B cell (primary cell): ENCODE results near the gene CATSPER3. TPM values are rescaled to one million over a fixed set of nuclear protein-coding genes. Genes with fewer than 3 reads are reported as not detected.

ENCODE experiments used
- ATAC-seq: fragments of 200-7000 bp; cut with Tn5 transposase; one replicate; pipeline ENCODE4 v1.10.0; 2021; ENCODE audit warnings: low read depth, mild to moderate bottlenecking, moderate number of reproducible peaks, moderate library complexity
- CTCF ChIA-PET: fragments of 350-600 bp; sonication (Branson Sonifier 250); formaldehyde crosslinking; loops from one replicate; lab custom pipeline; 2021; ENCODE audit warnings: antibody characterized with exemption, inconsistent platforms; lab: Charles Lee
- POLR2A ChIA-PET: fragments of 350-600 bp; sonication (Branson Sonifier 250); formaldehyde crosslinking; loops from one replicate; lab custom pipeline; 2021; ENCODE audit warnings: antibody characterized with exemption; lab: Charles Lee
- DNase-seq: peaks from one replicate; pipeline ENCODE4 v3.0.0; 2013
- H2AFZ ChIP-seq: 2 replicates; pipeline ENCODE4 v1.6.1; 2012; ENCODE audit warnings: mild to moderate bottlenecking, low read depth, low read length; ENCODE audit not compliant: insufficient read depth, poor library complexity, severe bottlenecking
- H3K27ac ChIP-seq, 2 donors: 1 replicate in 1 of 2; 2 replicates in 1 of 2; pipeline ENCODE4 v1.5.1; 2012 to 2013; ENCODE audit warnings: low read length in 2 of 2, mild to moderate bottlenecking in 2 of 2, moderate library complexity in 1 of 2
- H3K27me3 ChIP-seq, 4 experiments: fragments of 200-600 bp in 1 of 4; sonication (generic) in 1 of 4; replicated peaks in 1 of 4; 1 replicate in 2 of 4; 2 replicates in 2 of 4; pipeline versions ENCODE4 v1.6.1 to v1.7.0; 2013 to 2016; ENCODE audit warnings: low read length in 3 of 4, mild to moderate bottlenecking in 2 of 4, mixed read lengths in 1 of 4, moderate library complexity in 1 of 4; ENCODE audit not compliant: insufficient read depth in 4 of 4, control insufficient read depth in 3 of 4; ENCODE audit errors: control extremely low read depth in 1 of 4
- H3K36me3 ChIP-seq, 2 experiments: replicated peaks in 1 of 2; 1 replicate in 1 of 2; 2 replicates in 1 of 2; pipeline versions ENCODE4 v1.6.1 to v1.7.1; 2013; ENCODE audit warnings: low read length in 1 of 2; ENCODE audit not compliant: insufficient read depth in 2 of 2, control insufficient read depth in 1 of 2; ENCODE audit errors: control extremely low read depth in 1 of 2, extremely low read depth in 1 of 2
- H3K4me1 ChIP-seq, 2 donors: fragments of 200-600 bp in 1 of 2; sonication (generic) in 1 of 2; 1 replicate in 1 of 2; 2 replicates in 1 of 2; pipeline versions ENCODE4 v1.5.1 to v1.6.1; 2013 to 2017; ENCODE audit warnings: low read length in 2 of 2; ENCODE audit not compliant: control insufficient read depth in 2 of 2, insufficient read depth in 2 of 2
- H3K4me2 ChIP-seq: replicated peaks from 2 replicates; pipeline ENCODE3; 2012; ENCODE audit warnings: mild to moderate bottlenecking, low read depth, low read length; ENCODE audit not compliant: poor library complexity, severe bottlenecking
- H3K4me3 ChIP-seq, 5 experiments: fragments of 200-600 bp in 1 of 5; sonication (generic) in 1 of 5; 1 replicate in 3 of 5; 2 replicates in 2 of 5; pipeline versions ENCODE4 v1.5.1 to v1.7.0; 2011 to 2016; ENCODE audit warnings: low read length in 4 of 5, mild to moderate bottlenecking in 4 of 5, low read depth in 2 of 5, control low read depth in 1 of 5, moderate library complexity in 1 of 5; ENCODE audit not compliant: insufficient read depth in 1 of 5; ENCODE audit errors: control extremely low read depth in 1 of 5, extremely low read depth in 1 of 5
- H3K79me2 ChIP-seq: fragments of 200-600 bp; sonication (generic); one replicate; pipeline ENCODE4 v1.6.0; 2016; ENCODE audit warnings: low read length; ENCODE audit not compliant: control insufficient read depth, insufficient read depth
- H3K9ac ChIP-seq: fragments of 200-600 bp; sonication (generic); 2 replicates; pipeline ENCODE4 v1.6.1; 2017; ENCODE audit warnings: mild to moderate bottlenecking, low read length, moderate library complexity
- H3K9me3 ChIP-seq, 3 donors: one replicate each; pipeline versions ENCODE4 v1.6.1 to v1.7.1; 2013; ENCODE audit warnings: low read length in 2 of 3; ENCODE audit not compliant: control insufficient read depth in 2 of 3, insufficient read depth in 1 of 3; ENCODE audit errors: control extremely low read depth in 1 of 3
- H4K20me1 ChIP-seq: 2 replicates; pipeline ENCODE4 v1.6.0; 2012; ENCODE audit warnings: mild to moderate bottlenecking, low read length; ENCODE audit not compliant: insufficient read depth, control insufficient read depth, poor library complexity, severe bottlenecking
- H3K27ac Mint-ChIP-seq: one replicate; pipeline ENCODE4 v1.8.0; 2021; ENCODE audit warnings: mixed read lengths
- H3K27me3 Mint-ChIP-seq: one replicate; pipeline ENCODE4 v1.8.0; 2021; ENCODE audit warnings: mixed read lengths
- H3K4me1 Mint-ChIP-seq: one replicate; pipeline ENCODE4 v1.8.0; 2021; ENCODE audit warnings: mixed read lengths
- H3K4me3 Mint-ChIP-seq: one replicate; pipeline ENCODE4 v1.8.0; 2021; ENCODE audit warnings: mixed read lengths
- H3K9me3 Mint-ChIP-seq: one replicate; pipeline ENCODE4 v1.8.0; 2022; ENCODE audit warnings: mixed read lengths; ENCODE audit not compliant: insufficient read depth
- EZH2 ChIP-seq: IDR thresholded peaks from 2 replicates; pipeline ENCODE4 v1.6.1; 2012; ENCODE audit warnings: borderline replicate concordance, low read depth, mild to moderate bottlenecking, moderate library complexity, low read length; ENCODE audit not compliant: insufficient read depth, poor library complexity, severe bottlenecking
- WGBS: methylation state at CpG from one replicate; pipeline ENCODE4 v1.1.5; 2013; ENCODE audit warnings: missing lambda C conversion rate; ENCODE audit not compliant: insufficient coverage; 5-methylcytosine and 5-hydroxymethylcytosine counted together
- intact Hi-C: fragments of 100-400 bp; cut with micrococcal nuclease; formaldehyde crosslinking; loops from one replicate; pipeline ENCODE4 v1.10.0; 2022
- polyA plus RNA-seq: library from polyadenylated mRNA; depleted of rRNA; stranded (reverse); fragments of >200 nt; gene quantifications from 2 replicates; pipeline ENCODE4 v1.2.3, GENCODE V29; 2012
- total RNA-seq, 2 donors: library from RNA; stranded (reverse); fragments of 120-200 nt in 1 of 2; gene quantifications; 1 replicate in 1 of 2; 2 replicates in 1 of 2; pipeline versions ENCODE4 v1.2.3 to v1.2.4, GENCODE V29; 2013 to 2022
- TF ChIP-seq, protein P1 (sequence below): fragments of 200-600 bp; IDR thresholded peaks from one replicate; pipeline ENCODE4 v1.8.0; 2022; ENCODE audit warnings: antibody characterized with exemption, mild to moderate bottlenecking

Gene CATSPER3
- total and polyA plus RNA-seq, 2 donors (not counting 1 experiment from before 2014, with no cell fraction given) = 0.79 to 1.3 TPM

DNA sequence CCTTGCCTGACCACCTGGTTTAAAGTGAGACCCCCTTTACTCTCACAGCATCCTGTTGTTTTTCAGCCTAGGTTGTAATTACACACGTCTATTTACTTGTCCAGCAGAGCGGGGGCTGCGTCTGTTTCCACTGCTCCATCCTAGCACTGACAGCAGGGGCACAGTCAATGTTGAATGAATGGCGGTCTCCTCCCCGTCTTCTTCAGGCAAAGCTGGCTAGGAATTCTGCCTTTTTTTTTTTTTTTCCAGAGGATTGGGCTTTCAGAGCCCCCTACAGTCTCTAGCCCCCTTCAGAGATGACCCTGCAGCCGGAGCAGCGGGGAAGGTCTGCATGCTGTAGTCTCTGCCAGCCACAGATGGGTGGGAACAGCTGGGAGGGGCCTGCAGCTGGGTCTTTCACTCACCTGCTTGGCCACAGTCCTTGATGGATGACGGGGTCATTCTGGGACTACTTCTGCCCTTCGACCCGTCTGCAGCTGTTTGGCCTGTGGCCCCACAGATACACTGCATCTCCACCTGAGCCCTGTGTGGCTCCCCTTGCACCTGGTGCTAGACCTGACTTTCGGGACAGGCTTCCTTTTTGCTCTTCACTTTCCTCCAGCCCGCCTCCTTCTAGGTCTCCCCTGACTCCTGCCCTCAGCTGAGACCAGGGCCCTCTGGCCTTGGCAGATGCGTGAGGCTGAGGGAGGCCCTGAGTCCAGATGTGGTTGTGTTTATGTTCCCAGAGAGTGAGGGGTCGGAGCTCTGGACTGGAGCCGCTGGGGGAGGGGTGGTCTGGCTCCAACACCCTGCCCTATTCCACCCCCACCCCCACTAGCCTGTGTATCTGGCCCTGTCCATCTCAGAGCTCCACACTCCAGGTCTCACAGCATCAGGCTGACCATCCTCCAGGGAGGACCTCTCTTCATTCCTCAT, 58.3 kb downstream of the CATSPER3 start:
- H3K9me3 Mint-ChIP-seq = peaks cover 3% of the 10 kb centered on the region
- H3K79me2 ChIP-seq = no peaks in the 10 kb centered on the region
- peaks cover 18% of the 10 kb centered on the region for H3K4me1 Mint-ChIP-seq
- peaks cover 3 to 39% (median 10%) of the 10 kb centered on the region in 3 donors for H3K9me3 ChIP-seq
- WGBS = 91% methylated on average over 11 of the region's 15 CpGs
- peaks cover 0 to 67% (median 41%) of the 10 kb centered on the region in 4 experiments for H3K27me3 ChIP-seq
- ChIA-PET CTCF (interaction anchor here (0.8 kb wide), 1 partner anchor 162 kb away, joined by 3 read pairs; no protein-coding TSS in a partner anchor), POLR2A (interaction anchor here (0.7 kb wide), 1 partner anchor 1564 kb away, joined by 4 read pairs; no protein-coding TSS in a partner anchor)
- DNase-seq (no peak), ATAC-seq (no peak)
- no peak overlapping the region for H3K4me3 ChIP-seq
- H3K9ac ChIP-seq = no peak overlapping the region
- peaks cover 12% of the 10 kb centered on the region for H4K20me1 ChIP-seq
- no peak overlapping the region for H3K4me3 Mint-ChIP-seq
- TF ChIP-seq, protein P1, sequence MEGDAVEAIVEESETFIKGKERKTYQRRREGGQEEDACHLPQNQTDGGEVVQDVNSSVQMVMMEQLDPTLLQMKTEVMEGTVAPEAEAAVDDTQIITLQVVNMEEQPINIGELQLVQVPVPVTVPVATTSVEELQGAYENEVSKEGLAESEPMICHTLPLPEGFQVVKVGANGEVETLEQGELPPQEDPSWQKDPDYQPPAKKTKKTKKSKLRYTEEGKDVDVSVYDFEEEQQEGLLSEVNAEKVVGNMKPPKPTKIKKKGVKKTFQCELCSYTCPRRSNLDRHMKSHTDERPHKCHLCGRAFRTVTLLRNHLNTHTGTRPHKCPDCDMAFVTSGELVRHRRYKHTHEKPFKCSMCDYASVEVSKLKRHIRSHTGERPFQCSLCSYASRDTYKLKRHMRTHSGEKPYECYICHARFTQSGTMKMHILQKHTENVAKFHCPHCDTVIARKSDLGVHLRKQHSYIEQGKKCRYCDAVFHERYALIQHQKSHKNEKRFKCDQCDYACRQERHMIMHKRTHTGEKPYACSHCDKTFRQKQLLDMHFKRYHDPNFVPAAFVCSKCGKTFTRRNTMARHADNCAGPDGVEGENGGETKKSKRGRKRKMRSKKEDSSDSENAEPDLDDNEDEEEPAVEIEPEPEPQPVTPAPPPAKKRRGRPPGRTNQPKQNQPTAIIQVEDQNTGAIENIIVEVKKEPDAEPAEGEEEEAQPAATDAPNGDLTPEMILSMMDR = no peak
- TF ChIP-seq EZH2 = no peak
- H3K27me3 Mint-ChIP-seq = peaks cover 58% of the 10 kb centered on the region
- intact Hi-C loops = no loop called here
- H2AFZ ChIP-seq = no peak overlapping the region
- H3K4me2 ChIP-seq = no peak overlapping the region
- no peak overlapping the region for H3K27ac ChIP-seq
- peaks cover 24 to 43% of the 10 kb centered on the region in 2 donors for H3K4me1 ChIP-seq
- no peak overlapping the region for H3K27ac Mint-ChIP-seq
- no peaks in the 10 kb centered on the region for H3K36me3 ChIP-seq
